ENCODE data around the gene ZFP64. TPM values are rescaled to one million over a fixed set of nuclear protein-coding genes. Genes with fewer than 3 reads are reported as not detected.
"Not testable (repeated sequence)": the region's sequence is repeated elsewhere in the genome, so short reads cannot be mapped to it uniquely, and the experiment has no call there.

The ZFP64 gene
- total RNA-seq, 1 donor from 2014 or later, result 39.1 TPM

- Mint-ChIP-seq H3K27me3 (ENCODE audit: unreplicated experiment) (peaks cover 2% of the 10 kb centered on the region), H3K4me3 (ENCODE audit: unreplicated experiment) (no peak overlapping the region), H3K4me1 (ENCODE audit: low read depth, unreplicated experiment) (no peaks in the 10 kb centered on the region), H3K9me3 (ENCODE audit: unreplicated experiment) (peaks cover 5% of the 10 kb centered on the region), H3K36me3 (ENCODE audit: unreplicated experiment) (peaks cover 8% of the 10 kb centered on the region), H3K27ac (ENCODE audit: unreplicated experiment) (no peak overlapping the region)
- no peak for DNase-seq
- no peak for TF ChIP-seq CTCF (IDR thresholded peaks at IDR 0.05; ENCODE audit: partially characterized antibody, unreplicated experiment)
Measured at GRCh38 chr20:52224920-52225319, 33.3 kb upstream of the ZFP64 start.

- not testable (repeated sequence) for H3K27me3 Mint-ChIP-seq (ENCODE audit: unreplicated experiment); DNase-seq; H3K4me1 Mint-ChIP-seq (ENCODE audit: low read depth, unreplicated experiment); H3K4me3 Mint-ChIP-seq (ENCODE audit: unreplicated experiment); H3K9me3 Mint-ChIP-seq (ENCODE audit: unreplicated experiment); H3K27ac Mint-ChIP-seq (ENCODE audit: unreplicated experiment)
- peaks cover 14% of the 10 kb centered on the region for H3K36me3 Mint-ChIP-seq (ENCODE audit: unreplicated experiment)
Measured at GRCh38 chr20:52221362-52221761, 29.8 kb upstream of the ZFP64 start.

- peaks cover 14% of the 10 kb centered on the region for H3K36me3 Mint-ChIP-seq (ENCODE audit: unreplicated experiment)
- H3K4me1 Mint-ChIP-seq (ENCODE audit: low read depth, unreplicated experiment); DNase-seq; H3K27ac Mint-ChIP-seq (ENCODE audit: unreplicated experiment); H3K4me3 Mint-ChIP-seq (ENCODE audit: unreplicated experiment); H3K9me3 Mint-ChIP-seq (ENCODE audit: unreplicated experiment); H3K27me3 Mint-ChIP-seq (ENCODE audit: unreplicated experiment): not testable (repeated sequence)
Measured at GRCh38 chr20:52220891-52221290, 29.3 kb upstream of the ZFP64 start.

- Mint-ChIP-seq H3K27me3 (ENCODE audit: unreplicated experiment) (no peaks in the 10 kb centered on the region), H3K36me3 (ENCODE audit: unreplicated experiment) (peaks cover 22% of the 10 kb centered on the region), H3K9me3 (ENCODE audit: unreplicated experiment) (peaks cover 7% of the 10 kb centered on the region), H3K27ac (ENCODE audit: unreplicated experiment) (no peak overlapping the region), H3K4me1 (ENCODE audit: low read depth, unreplicated experiment) (no peaks in the 10 kb centered on the region), H3K4me3 (ENCODE audit: unreplicated experiment) (no peak overlapping the region)
- no peak for DNase-seq
- no peak for TF ChIP-seq CTCF (IDR thresholded peaks at IDR 0.05; ENCODE audit: partially characterized antibody, unreplicated experiment)
Measured at GRCh38 chr20:52219441-52219840, 27.9 kb upstream of the ZFP64 start.

- Mint-ChIP-seq H3K4me3 (ENCODE audit: unreplicated experiment) (no peak overlapping the region), H3K4me1 (ENCODE audit: low read depth, unreplicated experiment) (no peaks in the 10 kb centered on the region), H3K36me3 (ENCODE audit: unreplicated experiment) (peaks cover 22% of the 10 kb centered on the region), H3K9me3 (ENCODE audit: unreplicated experiment) (peaks cover 7% of the 10 kb centered on the region), H3K27me3 (ENCODE audit: unreplicated experiment) (peaks cover 2% of the 10 kb centered on the region), H3K27ac (ENCODE audit: unreplicated experiment) (no peak overlapping the region)
- no peak for TF ChIP-seq CTCF (IDR thresholded peaks at IDR 0.05; ENCODE audit: partially characterized antibody, unreplicated experiment)
- no peak for DNase-seq
Measured at GRCh38 chr20:52217689-52218395, 26.3 kb upstream of the ZFP64 start.

GRCh38 chr20:52213995-52214394 lies 22.4 kb upstream of the ZFP64 start:
- no peak for DNase-seq
- Mint-ChIP-seq H3K4me3 (ENCODE audit: unreplicated experiment) (no peak overlapping the region), H3K9me3 (ENCODE audit: unreplicated experiment) (peaks cover 7% of the 10 kb centered on the region), H3K4me1 (ENCODE audit: low read depth, unreplicated experiment) (no peaks in the 10 kb centered on the region), H3K36me3 (ENCODE audit: unreplicated experiment) (peaks cover 14% of the 10 kb centered on the region), H3K27ac (ENCODE audit: unreplicated experiment) (no peak overlapping the region), H3K27me3 (ENCODE audit: unreplicated experiment) (peaks cover 7% of the 10 kb centered on the region)
- no peak for TF ChIP-seq CTCF (IDR thresholded peaks at IDR 0.05; ENCODE audit: partially characterized antibody, unreplicated experiment)

Measured in glutamatergic neuron (in vitro differentiated cells).